Keratinocyte (primary cell): ENCODE data around the gene PHLPP1.

Experiments
- EZH2 ChIP-seq: IDR thresholded peaks from one replicate; pipeline ENCODE4 v1.6.1; 2012; ENCODE audit warnings: inconsistent platforms, mild to moderate bottlenecking, low read length, moderate library complexity
- TF ChIP-seq, protein P1 (sequence below), 3 experiments: IDR thresholded peaks in 1 of 3; conservative IDR thresholded peaks in 1 of 3; optimal IDR thresholded peaks in 1 of 3; 2 replicates in 2 of 3; 3 replicates in 1 of 3; pipeline versions ENCODE3 to v1.5.1; 2011; ENCODE audit warnings: low read length in 3 of 3, mild to moderate bottlenecking in 3 of 3, moderate library complexity in 2 of 3, control low read depth in 1 of 3, inconsistent platforms in 1 of 3; ENCODE audit not compliant: insufficient read depth in 2 of 3; ENCODE audit errors: extremely low read depth in 1 of 3

DNA sequence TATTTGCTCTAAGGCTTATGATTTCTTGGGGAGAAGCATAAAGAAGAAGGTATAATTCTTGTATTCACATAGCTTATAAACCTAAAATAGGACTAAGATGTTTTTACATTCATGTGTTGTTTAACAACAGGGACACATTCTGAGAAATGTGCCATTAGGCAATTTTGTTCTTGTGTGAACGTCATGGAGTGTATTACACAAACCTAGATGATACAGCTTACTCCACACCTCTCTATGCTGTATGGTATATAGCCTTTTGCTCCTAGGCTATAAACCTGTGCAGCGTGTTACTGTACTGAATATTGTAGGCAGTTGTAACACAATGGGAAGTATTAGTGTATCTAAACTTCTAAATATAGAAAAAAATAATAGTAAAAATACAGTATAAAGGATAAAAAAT, 92.1 kb downstream of the PHLPP1 start:
- TF ChIP-seq EZH2, result no peak
- TF ChIP-seq, protein P1, sequence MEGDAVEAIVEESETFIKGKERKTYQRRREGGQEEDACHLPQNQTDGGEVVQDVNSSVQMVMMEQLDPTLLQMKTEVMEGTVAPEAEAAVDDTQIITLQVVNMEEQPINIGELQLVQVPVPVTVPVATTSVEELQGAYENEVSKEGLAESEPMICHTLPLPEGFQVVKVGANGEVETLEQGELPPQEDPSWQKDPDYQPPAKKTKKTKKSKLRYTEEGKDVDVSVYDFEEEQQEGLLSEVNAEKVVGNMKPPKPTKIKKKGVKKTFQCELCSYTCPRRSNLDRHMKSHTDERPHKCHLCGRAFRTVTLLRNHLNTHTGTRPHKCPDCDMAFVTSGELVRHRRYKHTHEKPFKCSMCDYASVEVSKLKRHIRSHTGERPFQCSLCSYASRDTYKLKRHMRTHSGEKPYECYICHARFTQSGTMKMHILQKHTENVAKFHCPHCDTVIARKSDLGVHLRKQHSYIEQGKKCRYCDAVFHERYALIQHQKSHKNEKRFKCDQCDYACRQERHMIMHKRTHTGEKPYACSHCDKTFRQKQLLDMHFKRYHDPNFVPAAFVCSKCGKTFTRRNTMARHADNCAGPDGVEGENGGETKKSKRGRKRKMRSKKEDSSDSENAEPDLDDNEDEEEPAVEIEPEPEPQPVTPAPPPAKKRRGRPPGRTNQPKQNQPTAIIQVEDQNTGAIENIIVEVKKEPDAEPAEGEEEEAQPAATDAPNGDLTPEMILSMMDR (optimal IDR thresholded peaks at IDR 0.05 in 1 of 3, IDR thresholded peaks at IDR 0.05 in 1 of 3, conservative IDR thresholded peaks at IDR 0.05 in 1 of 3; ENCODE audit: extremely low read depth in 1 of 3, insufficient read depth in 2 of 3, low read length in 3 of 3), result no peak
